Measurements from ENCODE around the gene ASTN2.
A peak's percentile ranks its signal among the peaks of the same experiment; 100 is the strongest.
"Not testable (repeated sequence)": the region's sequence is repeated elsewhere in the genome, so short reads cannot be mapped to it uniquely, and the experiment has no call there.

ASTN2 gene

DNA sequence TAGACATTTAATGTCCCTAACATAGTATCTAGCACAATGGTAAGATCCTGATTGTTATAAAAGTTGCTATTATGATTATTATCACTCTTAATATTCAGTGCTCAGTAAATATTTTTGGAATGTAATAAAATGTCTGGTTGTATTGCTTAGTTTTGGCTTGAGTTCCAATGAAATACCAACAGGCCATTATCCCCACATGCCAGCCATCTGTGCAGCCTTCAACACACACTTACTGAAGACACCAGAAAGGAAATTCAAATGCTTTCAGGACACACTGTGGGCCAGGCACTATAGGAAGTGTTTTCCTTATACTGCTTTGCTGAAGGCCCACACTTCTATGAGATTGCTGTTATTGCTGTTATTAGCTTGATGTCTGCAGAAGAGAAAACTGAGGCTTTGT is 570.2 kb downstream of the ASTN2 start:
- no peak for DNase-seq

DNA sequence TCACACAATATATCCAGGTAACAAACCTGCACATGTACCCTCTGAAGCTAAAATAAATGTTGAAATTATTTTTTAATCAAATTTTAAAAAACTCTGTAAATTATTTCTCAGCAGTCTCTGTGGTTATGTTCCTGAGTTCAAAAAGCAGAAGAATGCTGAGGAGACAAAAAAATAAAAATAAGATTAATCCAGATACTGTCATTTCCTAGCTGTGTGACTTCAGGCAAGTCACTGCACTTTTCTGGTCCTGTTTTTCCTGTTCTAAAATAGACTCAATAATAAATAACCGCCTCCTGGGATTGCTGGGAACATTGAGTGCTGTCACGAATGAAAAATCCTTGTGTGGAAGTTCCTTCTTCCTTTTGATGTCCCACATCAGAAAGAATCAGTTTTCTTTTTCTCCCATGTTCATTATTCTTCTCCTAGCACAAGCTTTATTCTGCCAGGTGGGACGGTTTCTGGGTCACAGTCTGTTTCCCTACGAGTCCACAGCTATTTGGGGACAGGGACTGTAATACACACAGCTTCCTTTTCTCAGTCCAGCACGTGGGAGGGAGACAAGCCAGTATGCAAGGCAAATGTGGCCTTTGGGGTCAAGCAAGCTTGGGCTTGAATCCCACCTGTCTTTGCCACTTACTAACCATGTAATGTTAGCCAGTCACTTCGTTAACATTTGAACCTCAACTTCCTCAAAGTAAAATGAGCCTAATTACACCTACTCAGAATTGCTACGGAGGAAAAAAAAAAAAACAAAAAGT is 570.8 kb downstream of the ASTN2 start:
- no peak for DNase-seq

DNA sequence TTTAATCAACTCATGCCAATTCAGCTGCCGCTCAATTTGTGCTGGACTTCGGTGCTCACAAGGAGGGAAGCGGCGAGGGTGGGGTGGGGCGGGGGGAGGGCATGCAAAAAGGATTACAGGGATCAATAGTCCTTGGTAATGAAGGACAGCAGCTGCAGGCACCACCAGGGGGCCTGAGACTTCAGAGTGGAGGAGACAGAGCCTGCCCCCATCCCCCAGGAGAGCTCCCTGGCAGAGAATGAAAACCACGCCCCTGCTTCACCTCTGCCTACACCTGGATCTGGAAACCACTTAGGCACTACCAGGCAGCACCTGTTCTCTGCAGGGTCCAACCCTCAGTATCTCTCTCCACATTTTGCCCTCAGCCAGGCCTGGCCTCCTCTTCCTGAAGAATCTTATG is 572.2 kb downstream of the ASTN2 start:
- DNase-seq: peak; percentile 75

GRCh38 chr9:116838468-116838867 is 576.4 kb downstream of the ASTN2 start:
- not testable (repeated sequence) for DNase-seq

DNA sequence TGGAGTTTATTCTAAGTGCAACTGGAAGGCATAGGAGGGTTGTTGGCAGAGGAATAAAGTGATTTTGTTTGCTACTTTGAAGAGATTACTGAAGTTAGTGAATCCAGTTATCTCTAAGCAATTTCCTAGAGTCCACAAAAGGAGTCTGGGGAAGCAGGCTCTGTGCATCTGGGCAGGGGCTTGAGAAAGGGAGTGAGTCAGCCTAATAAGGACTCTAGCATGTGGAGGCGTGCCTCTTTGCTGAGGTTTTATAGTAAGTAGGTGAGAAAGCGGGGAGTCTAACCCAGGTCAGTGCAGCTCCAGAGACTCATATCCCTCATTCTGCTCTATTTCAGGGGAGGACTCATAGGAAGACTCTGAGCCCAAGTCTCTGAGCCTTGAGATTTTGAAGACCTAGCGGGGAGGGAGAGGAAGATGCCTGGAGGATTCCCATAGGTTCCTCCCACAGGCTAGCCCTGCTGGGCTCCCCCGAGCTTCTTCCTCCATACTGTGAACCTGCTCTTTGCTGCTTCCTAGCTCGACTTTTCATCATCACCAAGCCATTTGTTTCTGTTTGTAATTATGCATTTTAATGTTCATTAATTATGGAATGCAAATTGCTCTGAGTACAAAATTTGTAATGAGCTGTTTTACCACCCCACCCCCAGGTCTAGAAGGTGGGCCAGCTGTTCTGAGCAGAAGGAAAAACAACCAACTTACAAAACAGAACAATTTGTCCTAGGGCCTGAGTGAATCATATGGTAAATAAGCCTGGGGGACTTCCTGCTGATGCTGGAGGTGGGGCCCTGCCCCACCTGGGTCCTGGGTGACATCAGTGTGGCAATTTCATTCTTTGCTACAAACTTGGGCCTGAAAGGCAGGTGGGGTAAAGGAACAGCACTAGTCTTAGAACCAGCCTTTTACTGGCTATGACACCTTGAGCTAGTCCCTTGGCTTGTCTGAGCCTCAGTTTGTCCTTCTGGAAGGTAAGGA is 577.6 kb downstream of the ASTN2 start:
- peak; percentile 85 for DNase-seq

GRCh38 chr9:116830321-116830720 is 584.5 kb downstream of the ASTN2 start:
- not testable (repeated sequence) for DNase-seq

- no peak for DNase-seq
Measured at GRCh38 chr9:116821633-116822229, 593.1 kb downstream of the ASTN2 start.

GRCh38 chr9:116819116-116819515 is 595.7 kb downstream of the ASTN2 start:
- no peak for DNase-seq

GRCh38 chr9:116817762-116818161 is 597.1 kb downstream of the ASTN2 start:
- DNase-seq: no peak

DNA sequence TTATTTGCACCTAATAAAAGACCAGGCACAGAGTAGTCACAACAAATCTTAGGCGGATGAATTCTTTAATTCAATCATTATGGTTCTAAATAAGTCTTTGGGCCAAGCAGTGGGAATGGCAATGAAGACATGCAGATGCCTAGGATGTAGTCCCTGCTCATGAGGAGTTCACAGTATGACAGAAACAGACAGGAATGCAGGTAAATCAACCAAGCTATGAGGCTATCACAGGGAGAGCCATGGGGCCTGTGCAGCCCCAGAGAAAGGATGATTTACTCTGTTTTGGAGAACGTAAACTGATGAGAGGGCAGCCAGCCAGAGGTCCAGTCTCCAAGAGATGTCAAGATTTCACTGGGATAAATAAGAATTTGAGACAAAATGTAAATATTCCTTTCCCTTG is 598.4 kb downstream of the ASTN2 start:
- DNase-seq: peak; percentile 60

DNA sequence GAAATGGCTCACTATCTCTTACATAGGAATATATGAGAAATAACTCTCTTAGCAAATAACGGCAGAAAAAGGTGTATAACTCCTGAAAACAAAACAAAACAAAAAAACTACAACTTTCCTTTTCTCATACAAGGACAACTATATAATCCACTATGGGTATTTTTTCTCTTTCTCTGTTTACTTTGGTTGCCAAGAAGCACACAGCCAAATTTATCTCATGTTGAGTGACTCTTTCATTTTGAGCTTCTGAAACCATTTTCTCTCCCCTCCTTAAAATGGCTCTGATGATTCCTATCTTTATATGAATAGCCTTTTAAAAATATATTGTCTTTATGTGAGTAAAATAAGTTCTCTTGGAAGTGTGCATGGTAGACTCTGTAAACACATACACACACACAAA is 599.0 kb downstream of the ASTN2 start:
- DNase-seq: no peak

DNA sequence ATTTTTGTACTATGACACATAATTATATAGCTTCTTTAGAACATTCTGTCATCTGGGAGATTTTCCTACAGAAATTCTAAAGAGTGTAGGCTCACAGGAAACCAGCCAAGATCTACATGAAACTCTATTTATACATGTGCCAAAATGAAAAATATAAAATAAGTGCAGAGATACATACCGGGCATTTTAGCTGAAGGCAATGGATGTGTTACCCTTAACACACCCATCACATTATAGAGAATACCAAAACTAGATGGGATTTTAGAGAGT is 601.9 kb downstream of the ASTN2 start:
- DNase-seq: no peak

DNA sequence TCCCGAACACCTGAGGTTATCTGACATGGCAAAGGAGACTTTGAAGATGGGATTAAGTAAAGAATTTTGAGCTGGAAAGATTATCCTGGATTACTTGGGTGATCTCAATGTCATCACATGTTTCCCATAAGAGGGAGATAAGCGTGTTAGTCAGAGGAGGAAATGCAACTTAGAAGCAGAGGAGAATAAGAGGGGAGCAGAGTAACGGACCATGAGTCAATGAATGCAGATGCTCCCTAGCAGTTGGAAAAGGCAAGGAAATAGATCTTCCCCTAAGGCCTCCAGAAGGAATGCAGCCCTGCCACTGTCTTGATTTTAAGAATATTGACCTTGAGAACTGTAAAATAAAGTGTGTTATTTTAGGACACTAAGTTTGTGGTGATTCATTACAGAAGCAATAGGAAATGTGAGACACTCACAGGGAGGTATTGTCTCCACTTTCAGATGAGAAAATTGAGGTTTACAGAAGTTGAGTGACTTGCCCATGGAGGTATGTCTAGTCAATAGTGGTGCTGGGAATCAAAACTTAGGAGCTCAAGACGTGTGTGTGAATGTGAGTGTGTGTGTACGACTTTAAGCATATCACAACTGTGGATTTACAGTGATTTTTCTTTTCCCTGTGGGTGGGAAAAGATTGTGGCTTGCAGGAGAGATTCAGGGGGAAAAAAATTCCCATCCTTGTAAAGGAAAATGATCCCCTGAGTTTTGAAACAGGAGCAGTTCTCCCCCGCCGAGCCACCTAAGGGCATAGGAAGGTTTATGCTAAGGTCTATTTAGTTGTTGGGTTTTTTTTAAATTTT is 602.4 kb downstream of the ASTN2 start:
- DNase-seq: no peak

- DNase-seq: no peak
Measured at GRCh38 chr9:116809656-116810055, 605.2 kb downstream of the ASTN2 start.

- no peak for DNase-seq
Measured at GRCh38 chr9:116806075-116806474, 608.8 kb downstream of the ASTN2 start.

DNA sequence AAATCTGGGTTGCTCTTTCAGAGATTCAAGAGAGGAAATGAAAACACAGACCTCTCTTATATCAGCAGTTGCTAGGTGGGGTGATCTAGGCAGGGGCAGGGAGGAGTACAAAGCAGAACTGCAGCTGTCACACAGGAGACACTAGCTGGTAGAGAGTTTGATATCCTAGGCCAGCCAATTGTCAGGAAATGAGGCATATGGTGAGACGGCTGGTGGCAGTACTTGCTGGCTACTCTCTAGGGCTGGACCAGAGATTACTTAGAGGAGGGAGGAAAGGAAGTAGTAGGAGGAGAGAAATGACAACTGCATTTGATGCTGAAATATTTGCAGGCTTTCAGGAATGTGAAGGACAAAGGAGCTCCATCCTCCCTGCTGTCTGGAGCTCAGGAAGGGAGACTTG is 614.0 kb downstream of the ASTN2 start:
- DNase-seq: peak; percentile 60

DNA sequence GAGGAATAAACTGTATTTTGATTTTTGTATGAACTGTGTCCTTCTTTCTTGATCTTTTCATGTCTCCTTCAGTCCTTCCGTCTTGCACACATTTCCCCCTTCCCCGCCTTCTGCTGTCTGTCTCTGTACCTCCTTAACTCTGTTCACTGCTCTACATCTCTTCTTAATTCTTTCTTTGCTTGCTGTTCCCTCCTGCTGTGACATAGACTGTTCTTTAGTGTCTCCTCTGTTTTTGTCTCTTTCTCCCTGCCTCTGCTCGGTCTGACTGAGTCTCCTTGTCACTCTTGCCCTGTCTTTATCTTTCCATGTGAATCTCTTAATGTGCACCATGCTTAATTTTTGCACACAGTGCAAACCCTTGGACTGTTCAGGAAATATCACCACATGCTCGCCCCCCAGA is 614.8 kb downstream of the ASTN2 start:
- no peak for DNase-seq

DNA sequence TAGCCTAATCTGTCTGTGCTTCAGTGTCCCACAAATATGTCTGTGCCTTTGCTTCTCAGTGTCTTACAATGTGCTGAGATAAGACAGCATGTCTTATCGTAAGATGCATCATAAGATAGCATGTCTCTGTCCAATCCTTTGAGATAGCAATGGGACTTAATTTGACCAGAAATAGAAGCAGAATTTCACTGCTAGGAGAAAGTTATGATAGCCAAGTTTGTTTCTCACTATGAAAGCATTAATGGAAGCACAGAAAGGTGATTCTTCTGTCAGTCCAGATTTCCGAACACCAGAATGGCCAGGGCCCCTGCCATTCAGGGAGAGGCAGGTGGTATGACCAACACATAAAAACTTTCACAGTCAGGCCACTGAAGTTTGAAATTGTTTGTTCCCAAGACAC is 616.3 kb downstream of the ASTN2 start:
- DNase-seq: no peak

- DNase-seq: no peak
Measured at GRCh38 chr9:116797276-116797675, 617.6 kb downstream of the ASTN2 start.

DNA sequence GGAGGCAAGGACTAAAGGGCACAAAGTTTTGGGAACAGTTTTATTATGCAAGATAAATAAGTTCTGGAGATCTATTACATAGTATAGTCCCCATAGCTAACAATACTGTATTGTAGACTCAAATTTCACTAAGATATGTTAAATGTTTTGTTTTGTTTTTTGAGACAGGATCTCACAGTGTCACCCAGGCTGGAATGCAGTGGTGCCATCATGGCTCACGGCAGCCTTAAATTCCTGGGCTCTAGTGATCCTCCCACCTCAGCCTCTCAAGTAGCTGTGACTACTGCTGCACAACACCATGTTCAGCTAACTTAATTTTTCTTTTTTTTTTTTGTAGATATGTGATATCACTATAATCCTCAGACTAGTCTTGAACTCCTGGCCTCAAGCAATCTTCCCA is 618.2 kb downstream of the ASTN2 start:
- DNase-seq: no peak

GRCh38 chr9:116795821-116796220 is 619.0 kb downstream of the ASTN2 start:
- no peak for DNase-seq

GRCh38 chr9:116792271-116792670 is 622.6 kb downstream of the ASTN2 start:
- no peak for DNase-seq

GRCh38 chr9:116791326-116791725 is 623.5 kb downstream of the ASTN2 start:
- no peak for DNase-seq
